ENCODE data around the gene SERPINB3. TPM values are rescaled to one million over a fixed set of nuclear protein-coding genes. Genes with fewer than 3 reads are reported as not detected.

SERPINB3 gene
- total RNA-seq, 1 experiment from 2014 or later: not detected

- CTCF ChIA-PET: no interaction called here
- Histone ChIP-seq H3K4me3 (ENCODE audit: low read depth in 2 of 2, low read length in 2 of 2) (no peak overlapping the region), H3K27ac (ENCODE audit: low read length) (no peak overlapping the region), H3K36me3 (ENCODE audit: control insufficient read depth, insufficient read depth, low read length) (no peaks in the 10 kb centered on the region), H3K4me1 (ENCODE audit: control insufficient read depth, insufficient read depth, low read length) (no peaks in the 10 kb centered on the region), H3K9me3 (ENCODE audit: control insufficient read depth, insufficient read depth, low read depth, low read length) (no peaks in the 10 kb centered on the region), H3K27me3 (ENCODE audit: control insufficient read depth, insufficient read depth, low read length) (no peaks in the 10 kb centered on the region)
- POLR2A ChIA-PET: no interaction called here
- intact Hi-C loops (cut with micrococcal nuclease; ENCODE audit: unreplicated experiment) (no loop called here), in situ Hi-C loops (cut with HindIII; ENCODE audit: low pct_unique_long_range_greater_than_20kb, low sequenced_read_pairs) (no loop called here)
- DNase-seq (ENCODE audit: low read depth, low spot score) (no peak), ATAC-seq (no peak)
- no TSS peak for BruUV-seq (replicated peaks)
- TF ChIP-seq, protein P1, sequence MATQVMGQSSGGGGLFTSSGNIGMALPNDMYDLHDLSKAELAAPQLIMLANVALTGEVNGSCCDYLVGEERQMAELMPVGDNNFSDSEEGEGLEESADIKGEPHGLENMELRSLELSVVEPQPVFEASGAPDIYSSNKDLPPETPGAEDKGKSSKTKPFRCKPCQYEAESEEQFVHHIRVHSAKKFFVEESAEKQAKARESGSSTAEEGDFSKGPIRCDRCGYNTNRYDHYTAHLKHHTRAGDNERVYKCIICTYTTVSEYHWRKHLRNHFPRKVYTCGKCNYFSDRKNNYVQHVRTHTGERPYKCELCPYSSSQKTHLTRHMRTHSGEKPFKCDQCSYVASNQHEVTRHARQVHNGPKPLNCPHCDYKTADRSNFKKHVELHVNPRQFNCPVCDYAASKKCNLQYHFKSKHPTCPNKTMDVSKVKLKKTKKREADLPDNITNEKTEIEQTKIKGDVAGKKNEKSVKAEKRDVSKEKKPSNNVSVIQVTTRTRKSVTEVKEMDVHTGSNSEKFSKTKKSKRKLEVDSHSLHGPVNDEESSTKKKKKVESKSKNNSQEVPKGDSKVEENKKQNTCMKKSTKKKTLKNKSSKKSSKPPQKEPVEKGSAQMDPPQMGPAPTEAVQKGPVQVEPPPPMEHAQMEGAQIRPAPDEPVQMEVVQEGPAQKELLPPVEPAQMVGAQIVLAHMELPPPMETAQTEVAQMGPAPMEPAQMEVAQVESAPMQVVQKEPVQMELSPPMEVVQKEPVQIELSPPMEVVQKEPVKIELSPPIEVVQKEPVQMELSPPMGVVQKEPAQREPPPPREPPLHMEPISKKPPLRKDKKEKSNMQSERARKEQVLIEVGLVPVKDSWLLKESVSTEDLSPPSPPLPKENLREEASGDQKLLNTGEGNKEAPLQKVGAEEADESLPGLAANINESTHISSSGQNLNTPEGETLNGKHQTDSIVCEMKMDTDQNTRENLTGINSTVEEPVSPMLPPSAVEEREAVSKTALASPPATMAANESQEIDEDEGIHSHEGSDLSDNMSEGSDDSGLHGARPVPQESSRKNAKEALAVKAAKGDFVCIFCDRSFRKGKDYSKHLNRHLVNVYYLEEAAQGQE (IDR thresholded peaks at IDR 0.05; ENCODE audit: insufficient read depth in 1 of 2, low read depth in 2 of 2, low read length in 1 of 2): no peak
- TF ChIP-seq SIN3A (IDR thresholded peaks at IDR 0.05; ENCODE audit: borderline replicate concordance, insufficient read depth, low read depth, low read length) (no peak), POLR2AphosphoS5 (IDR thresholded peaks at IDR 0.05; ENCODE audit: low read depth, low read length) (no peak), TCF7L2 (IDR thresholded peaks at IDR 0.05; ENCODE audit: low read depth, low read length) (no peak), CTCF (IDR thresholded peaks at IDR 0.05) (no peak)
Measured at GRCh38 chr18:63705401-63705800, 43.7 kb upstream of the SERPINB3 start.

- intact Hi-C loops (cut with micrococcal nuclease; ENCODE audit: unreplicated experiment) (no loop called here), in situ Hi-C loops (cut with HindIII; ENCODE audit: low pct_unique_long_range_greater_than_20kb, low sequenced_read_pairs) (no loop called here)
- DNase-seq (ENCODE audit: low read depth, low spot score) (no peak), ATAC-seq (no peak)
- Histone ChIP-seq H3K4me1 (ENCODE audit: control insufficient read depth, insufficient read depth, low read length) (no peaks in the 10 kb centered on the region), H3K27me3 (ENCODE audit: control insufficient read depth, insufficient read depth, low read length) (no peaks in the 10 kb centered on the region), H3K27ac (ENCODE audit: low read length) (no peak within 1 kb of the TSS), H3K9me3 (ENCODE audit: control insufficient read depth, insufficient read depth, low read depth, low read length) (no peaks in the 10 kb centered on the region), H3K4me3 (ENCODE audit: low read depth in 2 of 2, low read length in 2 of 2) (no peak within 1 kb of the TSS), H3K36me3 (ENCODE audit: control insufficient read depth, insufficient read depth, low read length) (no peaks in the 10 kb centered on the region)
- no TSS peak for BruUV-seq (replicated peaks)
- CTCF ChIA-PET: no interaction called here
- POLR2A ChIA-PET: no interaction called here
- TF ChIP-seq, protein P1 (IDR thresholded peaks at IDR 0.05; ENCODE audit: insufficient read depth in 1 of 2, low read depth in 2 of 2, low read length in 1 of 2): no peak
- TF ChIP-seq CTCF (IDR thresholded peaks at IDR 0.05) (no peak), POLR2AphosphoS5 (IDR thresholded peaks at IDR 0.05; ENCODE audit: low read depth, low read length) (no peak), TCF7L2 (IDR thresholded peaks at IDR 0.05; ENCODE audit: low read depth, low read length) (no peak), SIN3A (IDR thresholded peaks at IDR 0.05; ENCODE audit: borderline replicate concordance, insufficient read depth, low read depth, low read length) (no peak)
Measured at GRCh38 chr18:63702660-63703059, 41.0 kb upstream of the SERPINB3 start, which contains the start of gene SERPINB11. Gene SERPINB11, plus strand, starts transcription at chr18:63702960. Its CDS starts 7,234 bp downstream, at chr18:63710194.
